Measurements from ENCODE around the gene BCAS4. TPM values are rescaled to one million over a fixed set of nuclear protein-coding genes. Genes with fewer than 3 reads are reported as not detected.

BCAS4 gene
- total RNA-seq, 1 experiment from 2014 or later, result 29.9 TPM

GRCh38 chr20:50820515-50821256 lies 25.8 kb downstream of the BCAS4 start:
- peaks cover 5% of the 10 kb centered on the region; the same call in 1 of the 2 replicates for H3K4me1 ChIP-seq
- no peaks in the 10 kb centered on the region for H3K27me3 Mint-ChIP-seq (ENCODE audit: insufficient read depth, unreplicated experiment)
- H3K27me3 ChIP-seq (replicated peaks; ENCODE audit: control insufficient read depth, insufficient read depth, low read length), result no peaks in the 10 kb centered on the region
- H3K4me3 ChIP-seq (ENCODE audit: low read depth, low read length), result no peak overlapping the region
- no peak for DNase-seq
- H3K36me3 Mint-ChIP-seq (ENCODE audit: insufficient read depth, unreplicated experiment), result peaks cover 6% of the 10 kb centered on the region
- no peak overlapping the region for H3K4me3 Mint-ChIP-seq (ENCODE audit: unreplicated experiment)
- CTCF ChIA-PET, result no interaction called here
- POLR2A ChIA-PET, result no interaction called here
- H3K36me3 ChIP-seq (ENCODE audit: control insufficient read depth, insufficient read depth, low read length), result no peaks in the 10 kb centered on the region
- H3K9me3 ChIP-seq, result no peaks in the 10 kb centered on the region
- no peaks in the 10 kb centered on the region for H3K9me3 Mint-ChIP-seq (ENCODE audit: unreplicated experiment)
- no TSS peak for BruUV-seq (replicated peaks)
- no peak overlapping the region for H3K27ac Mint-ChIP-seq (ENCODE audit: unreplicated experiment)
- TF ChIP-seq, protein P1, sequence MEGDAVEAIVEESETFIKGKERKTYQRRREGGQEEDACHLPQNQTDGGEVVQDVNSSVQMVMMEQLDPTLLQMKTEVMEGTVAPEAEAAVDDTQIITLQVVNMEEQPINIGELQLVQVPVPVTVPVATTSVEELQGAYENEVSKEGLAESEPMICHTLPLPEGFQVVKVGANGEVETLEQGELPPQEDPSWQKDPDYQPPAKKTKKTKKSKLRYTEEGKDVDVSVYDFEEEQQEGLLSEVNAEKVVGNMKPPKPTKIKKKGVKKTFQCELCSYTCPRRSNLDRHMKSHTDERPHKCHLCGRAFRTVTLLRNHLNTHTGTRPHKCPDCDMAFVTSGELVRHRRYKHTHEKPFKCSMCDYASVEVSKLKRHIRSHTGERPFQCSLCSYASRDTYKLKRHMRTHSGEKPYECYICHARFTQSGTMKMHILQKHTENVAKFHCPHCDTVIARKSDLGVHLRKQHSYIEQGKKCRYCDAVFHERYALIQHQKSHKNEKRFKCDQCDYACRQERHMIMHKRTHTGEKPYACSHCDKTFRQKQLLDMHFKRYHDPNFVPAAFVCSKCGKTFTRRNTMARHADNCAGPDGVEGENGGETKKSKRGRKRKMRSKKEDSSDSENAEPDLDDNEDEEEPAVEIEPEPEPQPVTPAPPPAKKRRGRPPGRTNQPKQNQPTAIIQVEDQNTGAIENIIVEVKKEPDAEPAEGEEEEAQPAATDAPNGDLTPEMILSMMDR (IDR thresholded peaks at IDR 0.05; ENCODE audit: insufficient read depth in 1 of 2, low read depth in 1 of 2, low read length in 1 of 2, severe bottlenecking in 1 of 2, unreplicated experiment in 1 of 2), result no peak
- peaks cover 8% of the 10 kb centered on the region for H3K4me1 Mint-ChIP-seq (ENCODE audit: low read depth, unreplicated experiment)
- intact Hi-C loops (cut with micrococcal nuclease; ENCODE audit: unreplicated experiment), result no loop called here

DNA sequence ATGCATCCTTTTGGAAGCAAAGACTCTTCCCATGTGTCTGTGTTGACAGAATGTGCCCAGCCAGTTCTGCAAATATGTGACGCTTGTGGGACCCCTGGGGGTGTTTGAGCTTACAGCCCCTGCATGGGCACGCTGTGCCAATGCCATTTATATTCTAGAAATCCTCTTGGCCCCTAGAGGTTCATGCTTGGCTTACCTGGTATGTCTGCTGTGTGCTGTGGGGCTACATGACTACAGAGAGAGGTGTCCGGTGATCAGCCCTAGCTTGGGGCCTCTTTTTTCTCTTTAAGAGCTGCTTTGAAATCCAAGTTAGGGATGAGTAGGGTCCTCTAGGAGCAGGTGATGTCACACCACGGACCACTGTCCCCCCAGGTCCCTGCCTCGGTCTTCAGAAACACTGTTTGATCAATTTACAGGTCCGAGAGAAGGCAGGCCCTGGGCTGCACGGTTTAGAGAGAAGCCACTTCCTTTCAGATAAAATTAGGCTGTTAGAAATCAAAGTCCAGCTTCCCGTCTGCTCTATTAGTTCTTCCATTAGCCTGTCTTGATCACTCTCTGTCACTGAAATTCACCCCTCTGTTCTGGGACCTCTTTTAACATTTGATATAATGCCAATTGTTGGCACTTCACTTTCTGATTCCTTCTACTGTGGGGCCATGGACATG lies 26.5 kb downstream of the BCAS4 start:
- peaks cover 5% of the 10 kb centered on the region; the same call in 1 of the 2 replicates for H3K4me1 ChIP-seq
- H3K9me3 Mint-ChIP-seq (ENCODE audit: unreplicated experiment), result no peaks in the 10 kb centered on the region
- ChIA-PET CTCF (interaction anchor here (0.6 kb wide), 1 partner anchor 112 kb away, joined by 6 read pairs; no protein-coding TSS in a partner anchor), POLR2A (no interaction called here)
- H3K27me3 ChIP-seq (replicated peaks; ENCODE audit: control insufficient read depth, insufficient read depth, low read length), result no peaks in the 10 kb centered on the region
- intact Hi-C loops (cut with micrococcal nuclease; ENCODE audit: unreplicated experiment), result no loop called here
- H3K4me3 Mint-ChIP-seq (ENCODE audit: unreplicated experiment), result no peak overlapping the region
- H3K27me3 Mint-ChIP-seq (ENCODE audit: insufficient read depth, unreplicated experiment), result no peaks in the 10 kb centered on the region
- H3K9me3 ChIP-seq, result no peaks in the 10 kb centered on the region
- peaks cover 6% of the 10 kb centered on the region for H3K36me3 Mint-ChIP-seq (ENCODE audit: insufficient read depth, unreplicated experiment)
- TF ChIP-seq, protein P1 (IDR thresholded peaks at IDR 0.05; ENCODE audit: insufficient read depth in 1 of 2, low read depth in 1 of 2, low read length in 1 of 2, severe bottlenecking in 1 of 2, unreplicated experiment in 1 of 2), result no peak
- DNase-seq, result no peak
- H3K4me3 ChIP-seq (ENCODE audit: low read depth, low read length), result no peak overlapping the region
- H3K27ac Mint-ChIP-seq (ENCODE audit: unreplicated experiment), result no peak overlapping the region
- no TSS peak for BruUV-seq (replicated peaks)
- H3K36me3 ChIP-seq (ENCODE audit: control insufficient read depth, insufficient read depth, low read length), result no peaks in the 10 kb centered on the region
- peaks cover 8% of the 10 kb centered on the region for H3K4me1 Mint-ChIP-seq (ENCODE audit: low read depth, unreplicated experiment)

GRCh38 chr20:50821994-50822393 lies 27.1 kb downstream of the BCAS4 start:
- no peaks in the 10 kb centered on the region for H3K27me3 Mint-ChIP-seq (ENCODE audit: insufficient read depth, unreplicated experiment)

More at GRCh38 chr20:50821994-50822393, 27.1 kb downstream of the BCAS4 start:
- BruUV-seq (replicated peaks), result no TSS peak
- Mint-ChIP-seq H3K9me3 (ENCODE audit: unreplicated experiment) (no peaks in the 10 kb centered on the region), H3K4me3 (ENCODE audit: unreplicated experiment) (no peak overlapping the region), H3K36me3 (ENCODE audit: insufficient read depth, unreplicated experiment) (peaks cover 6% of the 10 kb centered on the region), H3K27ac (ENCODE audit: unreplicated experiment) (no peak overlapping the region), H3K4me1 (ENCODE audit: low read depth, unreplicated experiment) (peaks cover 8% of the 10 kb centered on the region)
- Histone ChIP-seq H3K36me3 (ENCODE audit: control insufficient read depth, insufficient read depth, low read length) (no peaks in the 10 kb centered on the region), H3K27me3 (replicated peaks; ENCODE audit: control insufficient read depth, insufficient read depth, low read length) (no peaks in the 10 kb centered on the region), H3K9me3 (no peaks in the 10 kb centered on the region), H3K4me1 (peaks cover 5% of the 10 kb centered on the region; the same call in 1 of the 2 replicates), H3K4me3 (ENCODE audit: low read depth, low read length) (no peak overlapping the region)
- DNase-seq, result no peak
- intact Hi-C loops (cut with micrococcal nuclease; ENCODE audit: unreplicated experiment), result no loop called here
- TF ChIP-seq, protein P1 (IDR thresholded peaks at IDR 0.05; ENCODE audit: insufficient read depth in 1 of 2, low read depth in 1 of 2, low read length in 1 of 2, severe bottlenecking in 1 of 2, unreplicated experiment in 1 of 2), result no peak
- ChIA-PET POLR2A (no interaction called here), CTCF (interaction anchor here (0.6 kb wide), 1 partner anchor 47 kb away, joined by 7 read pairs; no protein-coding TSS in a partner anchor)

Measured in Caco-2 (cell line).